RWPE2 (cell line): ENCODE data around the gene PDZD8.

Experiments
- ATAC-seq: fragments of 200-7000 bp; cut with Tn5 transposase; 3 replicates; pipeline ENCODE4 v1.9.1; 2021; ENCODE audit warnings: low read depth
- DNase-seq: peaks from one replicate; pipeline ENCODE4 v3.0.0-alpha.2; 2020; ENCODE audit warnings: low spot score
- H3K27ac ChIP-seq: fragments of 450-650 bp; 2 replicates; pipeline ENCODE4 v1.5.1; 2017; ENCODE audit warnings: mild to moderate bottlenecking; ENCODE audit not compliant: poor library complexity, severe bottlenecking
- H3K27me3 ChIP-seq: fragments of 250-450 bp; sonication (Bioruptor Pico); 2 replicates; pipeline ENCODE4 v1.5.1; 2021; ENCODE audit warnings: mild to moderate bottlenecking, moderate library complexity; ENCODE audit not compliant: insufficient read depth, poor library complexity, severe bottlenecking
- H3K36me3 ChIP-seq: fragments of 250-450 bp; sonication (Bioruptor Pico); 2 replicates; pipeline ENCODE4 v1.5.1; 2020; ENCODE audit warnings: low read depth, mild to moderate bottlenecking, moderate library complexity
- H3K4me1 ChIP-seq: fragments of 250-450 bp; sonication (Bioruptor Pico); 2 replicates; pipeline ENCODE4 v1.5.1; 2021; ENCODE audit warnings: mild to moderate bottlenecking, moderate library complexity; ENCODE audit not compliant: insufficient read depth, poor library complexity, severe bottlenecking
- H3K4me3 ChIP-seq: fragments of 250-450 bp; sonication (Bioruptor Pico); 2 replicates; pipeline ENCODE4 v1.5.1; 2021; ENCODE audit warnings: mild to moderate bottlenecking, moderate library complexity; ENCODE audit not compliant: severe bottlenecking
- H3K9me3 ChIP-seq: fragments of 250-450 bp; sonication (Bioruptor Pico); 2 replicates; pipeline ENCODE4 v1.5.1; 2021; ENCODE audit warnings: mild to moderate bottlenecking, moderate library complexity; ENCODE audit not compliant: severe bottlenecking
- TF ChIP-seq, protein P1 (sequence below): fragments of 450-650 bp; IDR thresholded peaks from one replicate; pipeline ENCODE4 v1.5.1; 2017; ENCODE audit warnings: mild to moderate bottlenecking, moderate library complexity; ENCODE audit not compliant: poor library complexity, severe bottlenecking

Gene PDZD8

DNA sequence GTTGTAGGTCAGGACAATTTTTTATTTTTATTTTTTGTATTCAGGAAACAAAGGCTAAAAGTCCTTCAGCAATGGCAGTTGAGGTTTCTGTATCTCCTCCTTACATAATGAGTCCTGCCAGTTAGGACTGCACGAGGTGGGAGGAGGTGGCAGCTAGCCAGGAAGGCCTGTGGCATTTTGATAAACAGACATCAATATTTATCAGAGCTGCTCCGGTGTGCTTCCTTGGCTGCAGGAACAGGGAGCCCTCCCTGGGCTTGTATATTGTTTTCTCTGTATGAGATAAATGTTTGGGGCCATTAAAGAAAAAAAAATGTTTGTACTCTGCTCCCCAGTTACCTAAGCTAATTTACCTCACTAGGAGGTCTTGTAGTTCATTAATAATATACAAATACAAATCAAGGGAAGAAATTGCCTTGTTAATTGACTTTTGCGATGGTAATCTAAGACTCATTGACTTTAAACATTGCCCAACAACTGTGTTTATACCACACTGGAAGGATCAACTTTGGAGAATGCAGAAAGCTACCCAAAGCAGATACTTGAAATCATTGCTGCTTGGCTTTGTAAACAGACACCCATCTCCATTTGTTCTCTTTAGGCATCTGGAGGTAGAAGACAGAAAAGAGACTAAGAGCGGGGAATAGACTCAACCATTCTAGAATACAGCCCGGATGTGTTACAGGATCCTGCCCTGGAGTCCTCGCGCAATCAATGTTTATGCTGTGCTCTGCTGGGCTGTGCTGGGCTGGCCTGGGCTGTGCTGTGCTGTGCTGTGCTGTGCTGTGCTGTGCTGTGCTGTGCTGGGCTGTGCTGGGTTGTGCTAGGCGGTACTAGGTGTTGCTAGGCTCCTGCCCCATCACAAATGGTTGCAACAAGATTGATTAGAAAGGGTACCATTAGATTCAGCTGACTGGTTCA, 36.5 kb upstream of the PDZD8 start:
- ATAC-seq (no peak), DNase-seq (no peak)

DNA sequence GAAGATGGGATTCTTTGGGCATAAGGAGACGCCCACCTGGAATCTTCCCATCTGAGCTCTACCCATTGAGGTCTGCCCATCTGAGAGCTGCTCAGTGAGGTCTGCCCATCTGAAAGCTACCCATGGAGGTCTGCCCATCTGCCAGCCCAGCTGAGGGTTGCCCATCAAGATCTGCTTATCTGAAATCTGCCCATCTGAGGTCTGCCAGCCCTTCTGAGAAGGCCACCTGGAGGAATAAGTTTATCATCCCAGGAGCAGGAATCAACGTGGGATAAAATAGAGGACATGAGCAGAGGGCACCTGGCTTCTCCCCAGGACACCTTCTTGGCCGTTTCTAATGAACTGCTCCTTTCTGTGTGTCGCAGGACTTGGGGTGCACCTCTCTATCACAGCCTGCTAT, 35.3 kb upstream of the PDZD8 start:
- ATAC-seq (no peak), DNase-seq (no peak)
- H3K9me3 ChIP-seq = no peaks in the 10 kb centered on the region
- TF ChIP-seq, protein P1, sequence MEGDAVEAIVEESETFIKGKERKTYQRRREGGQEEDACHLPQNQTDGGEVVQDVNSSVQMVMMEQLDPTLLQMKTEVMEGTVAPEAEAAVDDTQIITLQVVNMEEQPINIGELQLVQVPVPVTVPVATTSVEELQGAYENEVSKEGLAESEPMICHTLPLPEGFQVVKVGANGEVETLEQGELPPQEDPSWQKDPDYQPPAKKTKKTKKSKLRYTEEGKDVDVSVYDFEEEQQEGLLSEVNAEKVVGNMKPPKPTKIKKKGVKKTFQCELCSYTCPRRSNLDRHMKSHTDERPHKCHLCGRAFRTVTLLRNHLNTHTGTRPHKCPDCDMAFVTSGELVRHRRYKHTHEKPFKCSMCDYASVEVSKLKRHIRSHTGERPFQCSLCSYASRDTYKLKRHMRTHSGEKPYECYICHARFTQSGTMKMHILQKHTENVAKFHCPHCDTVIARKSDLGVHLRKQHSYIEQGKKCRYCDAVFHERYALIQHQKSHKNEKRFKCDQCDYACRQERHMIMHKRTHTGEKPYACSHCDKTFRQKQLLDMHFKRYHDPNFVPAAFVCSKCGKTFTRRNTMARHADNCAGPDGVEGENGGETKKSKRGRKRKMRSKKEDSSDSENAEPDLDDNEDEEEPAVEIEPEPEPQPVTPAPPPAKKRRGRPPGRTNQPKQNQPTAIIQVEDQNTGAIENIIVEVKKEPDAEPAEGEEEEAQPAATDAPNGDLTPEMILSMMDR = no peak
- no peak overlapping the region for H3K27ac ChIP-seq
- no peaks in the 10 kb centered on the region for H3K36me3 ChIP-seq
- H3K4me1 ChIP-seq = peaks cover 14% of the 10 kb centered on the region
- H3K27me3 ChIP-seq = no peaks in the 10 kb centered on the region
- H3K4me3 ChIP-seq = no peak overlapping the region

More for the DNA sequence above, 36.5 kb upstream of the PDZD8 start:
- Histone ChIP-seq H3K4me1 (peaks cover 20% of the 10 kb centered on the region), H3K9me3 (no peaks in the 10 kb centered on the region), H3K27ac (no peak overlapping the region), H3K36me3 (no peaks in the 10 kb centered on the region), H3K4me3 (no peak overlapping the region), H3K27me3 (no peaks in the 10 kb centered on the region)
- TF ChIP-seq, protein P1 = no peak

DNA sequence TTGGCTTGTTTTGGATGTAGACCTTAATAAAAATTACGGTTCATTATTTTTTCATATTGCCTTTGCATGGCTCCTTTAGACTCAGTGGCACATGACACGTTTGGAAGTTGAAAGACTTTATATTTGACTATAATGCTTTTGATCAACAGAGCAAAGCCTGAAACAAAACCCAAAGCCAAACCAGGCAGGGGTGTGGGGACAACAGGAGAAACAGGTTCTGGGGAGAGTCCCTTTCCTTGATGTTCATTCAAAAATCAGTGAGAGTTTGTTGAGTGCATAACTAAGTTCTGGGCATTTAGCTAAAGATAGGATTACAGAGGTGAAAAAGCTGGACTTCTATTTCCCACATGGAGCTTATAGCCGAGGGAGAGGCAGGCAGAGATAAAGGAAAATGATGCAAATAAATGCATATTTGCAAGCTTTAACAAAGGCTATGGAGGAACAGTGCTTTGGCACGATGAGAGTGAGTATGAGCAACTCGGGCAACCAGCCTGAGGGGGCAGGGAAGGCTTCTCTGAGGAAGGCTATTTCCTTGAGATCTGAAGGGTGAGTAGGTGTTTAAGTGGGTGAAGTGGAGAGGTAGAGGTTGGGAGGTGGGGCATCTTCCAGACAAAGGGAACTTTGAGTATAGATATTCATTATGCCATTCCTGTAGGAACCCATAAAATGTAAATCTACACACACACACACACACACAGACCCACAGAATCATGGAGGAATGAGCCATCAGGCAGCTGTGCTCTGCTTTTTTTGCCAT, 34.5 kb upstream of the PDZD8 start:
- Histone ChIP-seq H3K9me3 (no peaks in the 10 kb centered on the region), H3K4me1 (peaks cover 19% of the 10 kb centered on the region), H3K36me3 (no peaks in the 10 kb centered on the region), H3K4me3 (no peak overlapping the region), H3K27me3 (no peaks in the 10 kb centered on the region), H3K27ac (no peak overlapping the region)
- DNase-seq = no peak
- ATAC-seq = no peak
- TF ChIP-seq, protein P1 = no peak

DNA sequence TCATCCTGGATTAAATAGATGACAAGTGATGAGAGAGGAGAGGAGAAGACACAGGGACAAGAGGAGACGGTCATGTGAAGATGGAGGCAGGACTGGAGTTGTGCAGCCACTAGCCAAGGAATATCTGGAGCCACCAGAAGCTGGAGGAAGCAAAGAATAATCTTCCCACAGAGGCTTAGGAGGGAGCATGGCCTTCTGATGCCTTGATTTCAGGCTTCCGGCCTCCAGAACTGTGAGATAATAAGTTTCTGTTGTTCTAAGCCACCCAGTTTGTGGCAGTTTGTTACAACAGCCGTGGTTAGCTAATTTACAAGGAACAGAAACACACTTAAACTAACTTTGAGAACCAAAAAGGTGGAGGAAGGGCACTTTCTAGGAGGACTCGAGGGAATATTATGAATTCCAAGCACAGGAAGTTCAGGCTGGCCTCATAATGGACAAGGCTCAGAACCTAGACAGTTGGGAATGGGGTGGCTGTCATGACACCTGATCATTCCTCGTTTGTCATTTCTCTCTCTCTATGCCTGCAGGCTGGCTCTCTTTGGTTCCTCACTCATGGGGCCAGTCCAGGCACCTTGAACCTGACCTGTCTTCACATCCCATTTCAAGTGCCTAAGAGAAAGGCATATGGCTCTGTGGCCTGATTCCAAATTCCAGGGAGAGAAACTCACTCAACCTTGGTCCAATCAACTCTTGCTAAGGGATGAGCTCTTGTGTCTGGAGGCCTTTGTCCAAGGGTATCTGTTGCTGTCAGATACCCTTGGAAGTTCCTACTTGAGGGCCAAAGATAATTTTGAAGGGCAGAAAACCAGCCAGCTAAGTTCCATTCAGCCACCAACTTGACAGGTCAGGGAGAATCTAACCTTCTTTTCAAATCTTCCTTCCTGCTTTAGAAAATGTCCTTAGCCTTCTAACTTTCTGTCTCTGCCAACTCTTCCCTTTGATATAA, 33.5 kb upstream of the PDZD8 start:
- H3K36me3 ChIP-seq = no peaks in the 10 kb centered on the region
- no peak overlapping the region for H3K27ac ChIP-seq
- ATAC-seq (no peak), DNase-seq (no peak)
- H3K4me3 ChIP-seq = no peak overlapping the region
- H3K4me1 ChIP-seq = peaks cover 12% of the 10 kb centered on the region
- no peaks in the 10 kb centered on the region for H3K9me3 ChIP-seq
- H3K27me3 ChIP-seq = no peaks in the 10 kb centered on the region
- TF ChIP-seq, protein P1 = no peak
